ENCODE measurements around the gene VPS54.

VPS54 gene

DNA sequence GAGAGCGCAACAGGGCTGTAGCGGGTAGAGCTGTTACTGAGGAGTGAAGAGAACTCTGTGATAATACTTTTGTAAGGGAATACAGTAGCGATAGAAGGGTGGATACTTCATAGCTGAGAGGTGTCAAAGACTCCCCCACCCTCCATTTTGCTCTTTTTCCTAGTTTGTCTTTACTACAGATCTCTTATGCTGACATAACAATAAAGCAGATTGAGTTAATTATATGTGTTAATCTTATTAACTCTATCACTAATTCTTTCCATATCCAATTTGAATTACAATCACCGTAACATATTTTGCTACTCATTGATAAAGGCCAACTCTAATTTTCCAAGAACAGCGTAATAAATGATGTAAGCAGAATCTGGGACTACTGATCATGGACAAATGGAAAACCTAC, 120.4 kb downstream of the VPS54 start:
- no peak for DNase-seq

DNA sequence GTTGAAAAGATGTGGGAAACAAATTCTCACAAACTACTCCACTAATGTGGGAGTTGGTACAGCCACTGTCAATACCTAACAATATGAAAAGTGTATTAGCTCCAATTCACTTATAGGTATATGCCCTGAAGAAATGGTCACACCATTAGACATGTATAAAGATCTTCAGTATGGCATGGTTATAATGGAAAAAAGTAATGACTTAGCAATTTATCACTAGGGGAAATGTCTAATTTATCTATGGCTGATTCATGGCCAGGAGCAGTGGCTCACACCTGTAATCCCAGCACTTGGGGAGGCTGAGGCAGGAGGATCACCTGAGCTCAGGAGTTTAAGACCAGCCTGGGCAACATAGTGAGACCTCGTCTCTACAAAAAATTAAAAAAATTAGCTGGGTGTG, 125.1 kb downstream of the VPS54 start:
- no peak for DNase-seq

DNA sequence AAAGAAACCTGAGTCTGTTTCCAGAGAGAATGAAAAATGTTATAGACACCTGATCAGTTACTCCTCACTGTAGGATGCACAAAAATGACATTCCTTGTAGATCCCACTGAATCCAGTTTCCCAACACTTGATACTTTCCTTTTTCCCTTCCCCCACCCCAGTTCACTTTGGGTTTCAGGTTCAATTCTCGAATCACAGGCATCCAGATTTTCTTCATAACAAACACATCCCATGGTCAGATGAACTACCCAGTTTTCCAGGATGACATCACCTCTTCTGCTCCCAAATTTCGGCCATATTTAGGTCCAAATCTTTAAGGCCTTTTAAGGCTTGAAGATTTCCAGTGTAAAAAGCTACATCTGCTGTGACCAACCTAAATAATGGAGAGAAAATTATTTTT, 126.1 kb downstream of the VPS54 start:
- DNase-seq = no peak

GRCh38 chr2:63891488-63892030, 127.7 kb downstream of the VPS54 start:
- DNase-seq = no peak

DNA sequence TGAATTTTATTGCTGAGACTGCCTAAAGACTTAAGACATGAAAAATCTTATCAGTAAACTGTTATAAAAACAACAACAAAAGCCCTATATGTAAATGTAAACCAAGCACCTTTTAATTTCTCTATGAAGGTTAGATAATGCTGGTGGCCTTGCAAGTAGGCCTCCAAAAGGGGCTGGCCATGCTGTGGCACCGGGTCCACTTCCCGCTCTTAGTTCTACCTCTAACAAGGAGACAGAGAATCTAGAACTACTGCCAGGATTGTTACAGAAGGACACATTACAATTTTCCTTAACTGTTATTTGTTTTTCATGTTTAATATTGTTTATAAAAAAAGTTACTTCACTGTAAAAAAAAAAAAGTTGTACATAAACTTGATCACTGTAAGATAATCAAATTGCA, 128.6 kb downstream of the VPS54 start:
- DNase-seq = no peak

GRCh38 chr2:63888490-63889402, 130.5 kb downstream of the VPS54 start:
- DNase-seq = peak; percentile 29

- DNase-seq = no peak
Observed at GRCh38 chr2:63888053-63888452, 131.2 kb downstream of the VPS54 start.

DNA sequence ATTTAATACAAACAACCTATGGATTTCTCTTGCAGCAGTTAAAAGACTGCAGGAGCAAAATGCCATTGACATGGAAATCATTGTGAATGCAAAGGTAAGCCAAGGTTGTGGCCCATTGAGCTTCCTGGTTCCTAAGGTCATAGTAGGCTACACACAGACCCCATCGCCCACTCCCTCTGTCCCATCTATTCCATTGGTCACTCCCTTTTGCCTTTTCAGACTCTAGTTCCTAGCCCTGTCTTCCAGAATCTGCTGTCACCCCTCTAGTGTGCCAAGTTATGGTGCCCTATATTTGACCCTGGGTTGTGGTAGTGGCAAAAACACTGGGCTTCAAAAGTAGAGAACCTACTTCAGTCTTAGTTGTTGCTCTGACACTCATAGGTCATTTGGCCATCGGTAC, 132.8 kb downstream of the VPS54 start:
- no peak for DNase-seq

GRCh38 chr2:63882395-63883105, 136.7 kb downstream of the VPS54 start:
- no peak for DNase-seq

DNA sequence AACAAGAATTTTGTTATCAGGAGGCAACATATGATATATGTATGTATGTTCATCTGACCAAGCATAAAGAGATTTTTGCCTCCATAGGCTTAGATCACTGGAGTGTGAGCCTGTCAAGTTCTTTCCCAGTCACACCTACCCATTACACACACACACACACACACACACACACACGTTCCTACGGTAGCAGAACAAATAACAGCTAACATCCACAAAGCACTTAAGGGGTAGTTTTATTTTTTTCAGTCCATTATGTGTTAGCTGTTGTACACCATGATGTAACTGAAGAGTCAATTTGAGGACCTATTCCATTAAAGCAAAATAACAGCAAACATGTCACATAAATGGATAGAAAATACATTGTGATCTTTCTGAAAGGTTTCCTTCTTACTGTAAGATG, 138.0 kb downstream of the VPS54 start:
- peak; percentile 81 for DNase-seq

GRCh38 chr2:63880625-63881024, 138.6 kb downstream of the VPS54 start:
- DNase-seq = no peak

DNA sequence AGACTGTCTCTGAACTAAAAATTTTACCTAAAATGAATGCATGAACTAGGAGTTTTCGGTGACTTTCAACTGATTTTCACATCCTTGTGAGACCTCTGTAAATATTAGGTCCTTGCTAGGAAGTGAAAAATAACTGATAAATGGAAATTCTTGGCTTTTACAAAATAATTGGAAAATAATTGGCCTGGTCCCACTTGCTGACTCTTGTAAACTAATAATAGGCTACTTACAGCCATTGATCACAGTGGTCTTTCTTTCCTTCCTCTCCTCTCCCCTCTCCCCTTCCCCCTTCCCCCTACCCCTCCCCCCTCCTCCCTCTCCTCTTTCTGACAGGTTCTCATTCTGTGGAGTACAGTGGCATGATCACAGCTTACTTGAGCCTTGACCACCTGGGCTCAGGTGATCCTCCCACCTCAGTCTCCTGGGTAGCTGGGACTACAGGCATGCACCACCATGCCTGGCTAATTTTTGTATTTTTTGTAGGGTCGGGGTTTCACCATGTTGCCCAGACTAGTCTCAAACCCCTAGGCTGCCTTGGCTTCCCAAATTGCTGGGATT, 139.3 kb downstream of the VPS54 start:
- no peak for DNase-seq

DNA sequence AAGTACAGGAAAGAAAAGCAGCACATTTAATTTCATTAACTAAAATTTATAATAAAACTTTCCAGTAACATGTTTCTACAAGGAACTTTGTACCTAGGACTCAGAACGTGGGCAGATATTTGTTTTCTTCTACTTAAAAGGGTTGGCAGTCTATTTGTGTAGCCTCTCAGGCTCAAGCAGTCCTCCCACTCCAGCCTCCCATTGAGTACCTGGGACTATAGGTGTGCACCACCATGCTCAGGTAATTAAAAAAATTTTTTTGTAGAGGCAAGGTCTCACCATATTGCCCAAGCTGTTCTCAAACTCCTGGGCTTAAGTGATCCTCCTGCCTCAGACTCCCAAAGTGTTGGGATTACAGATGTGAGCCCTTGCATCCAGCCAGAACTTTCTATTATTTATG, 140.7 kb downstream of the VPS54 start:
- no peak for DNase-seq

DNA sequence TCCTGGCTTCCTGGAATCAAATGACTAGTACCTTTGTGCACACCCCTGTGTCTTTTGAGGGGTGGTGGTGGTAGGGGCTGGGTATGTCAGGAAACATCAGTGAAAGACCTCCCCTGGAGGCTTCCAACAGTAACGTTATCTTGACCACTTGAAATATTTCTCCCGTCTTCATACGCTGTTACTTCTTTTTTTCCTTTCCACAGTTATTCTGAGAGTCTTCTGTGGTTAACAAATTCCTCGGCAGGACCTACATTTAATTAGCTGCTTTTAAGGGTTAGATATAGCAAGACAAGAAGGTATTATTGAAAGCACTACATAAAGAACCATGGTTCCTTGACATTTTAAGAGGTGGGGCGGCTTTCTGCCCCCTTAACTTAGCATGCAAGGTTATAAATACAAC, 142.9 kb downstream of the VPS54 start:
- DNase-seq = no peak

DNA sequence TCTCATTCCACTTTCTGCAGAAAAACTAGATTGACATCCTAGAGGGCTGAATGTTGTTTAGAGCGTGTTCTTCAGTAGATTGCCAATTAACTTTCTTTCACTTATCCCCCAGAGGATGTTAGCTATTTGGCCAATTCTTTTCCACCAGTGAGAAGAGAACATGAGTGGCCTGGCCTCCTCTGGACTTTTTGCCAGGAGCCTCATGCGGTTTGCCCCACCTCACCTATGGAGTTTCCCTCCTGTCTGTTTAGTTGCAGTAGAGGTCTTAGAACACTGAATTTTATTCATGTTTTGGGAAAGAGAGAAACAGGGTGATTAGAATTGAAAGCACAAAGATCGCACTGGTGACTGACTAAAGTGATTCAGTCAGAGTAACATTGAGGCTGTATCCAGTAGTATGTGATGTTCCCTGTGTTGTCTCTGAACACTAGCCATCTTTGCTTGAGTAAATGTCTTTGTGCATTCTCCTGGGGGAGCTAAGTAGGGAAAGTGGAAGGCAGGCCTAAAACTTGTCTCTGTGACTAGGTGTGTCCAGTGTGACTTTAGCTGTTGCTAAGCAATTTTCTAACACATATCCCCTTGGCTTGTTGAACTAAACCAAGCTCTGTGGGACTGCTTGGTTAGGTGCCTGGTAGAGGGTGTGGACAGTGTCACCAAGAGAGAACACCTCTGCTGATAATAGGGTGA, 143.5 kb downstream of the VPS54 start:
- no peak for DNase-seq

- DNase-seq = no peak
Observed at GRCh38 chr2:63875131-63875527, 144.1 kb downstream of the VPS54 start.

GRCh38 chr2:63874204-63875130, 144.8 kb downstream of the VPS54 start:
- no peak for DNase-seq

DNA sequence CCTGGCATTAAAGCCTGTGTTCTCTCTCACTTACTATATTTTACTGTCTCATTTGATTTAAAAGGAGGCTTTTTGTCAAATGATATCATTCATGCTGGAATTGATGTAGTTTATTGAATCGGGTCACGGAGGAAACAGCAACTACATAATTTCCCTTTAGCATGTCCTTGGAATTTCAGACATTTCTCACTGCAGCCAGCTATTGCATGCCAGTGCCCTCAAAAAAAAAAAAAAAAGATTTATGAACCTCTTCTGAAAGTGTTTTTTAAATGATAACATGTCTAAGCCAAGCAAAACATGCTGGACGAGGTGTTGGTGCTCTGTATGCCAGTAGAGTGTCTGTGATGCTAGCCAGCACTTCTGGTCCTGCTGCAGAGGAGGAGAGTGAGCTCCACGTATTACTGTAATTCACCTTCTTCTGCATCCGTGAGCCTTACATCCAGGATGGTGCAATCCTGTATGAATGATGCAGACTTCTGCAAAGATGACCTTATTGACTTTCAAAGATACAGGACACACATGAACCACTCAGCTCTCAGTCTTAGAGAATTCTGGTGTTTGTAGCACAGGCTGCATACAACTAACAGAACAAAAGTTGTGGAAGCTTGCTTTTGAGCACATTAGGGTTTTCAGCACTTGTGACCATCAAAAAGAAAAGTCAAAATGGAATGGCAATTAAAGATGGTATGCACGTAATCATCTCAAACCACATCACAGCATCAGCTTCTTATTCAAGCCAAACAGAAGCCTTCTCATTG, 146.5 kb downstream of the VPS54 start:
- no peak for DNase-seq

GRCh38 chr2:63871864-63872263, 147.4 kb downstream of the VPS54 start:
- DNase-seq = no peak

DNA sequence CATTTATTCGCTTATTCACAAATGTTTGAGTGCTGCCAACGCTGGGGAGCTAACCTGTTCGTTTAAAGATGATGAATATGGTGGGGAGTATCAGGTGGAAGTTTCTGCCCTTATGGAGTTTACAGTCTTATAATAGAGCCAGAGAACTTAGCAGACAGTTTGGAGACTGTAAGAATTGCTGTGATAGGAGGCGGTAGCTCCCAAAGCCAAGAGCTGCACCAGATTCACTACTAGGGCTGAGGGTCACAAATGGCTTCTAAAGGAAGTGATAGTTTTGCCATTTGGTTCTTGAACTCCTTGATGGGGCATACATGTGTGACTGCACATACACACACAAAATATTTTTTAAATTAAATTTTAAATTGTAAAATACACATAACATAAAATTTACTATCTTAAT, 148.5 kb downstream of the VPS54 start:
- no peak for DNase-seq

Measured in NCI-H2227 treated with DMSO at 0.1 percent for 48 hours (cell line).